ENCODE measurements around the gene PPHLN1. TPM values are rescaled to one million over a fixed set of nuclear protein-coding genes. Genes with fewer than 3 reads are reported as not detected.
"Not testable (repeated sequence)": the region's sequence is repeated elsewhere in the genome, so short reads cannot be mapped to it uniquely, and the experiment has no call there.

PPHLN1 gene
- total RNA-seq, 1 experiment from 2014 or later, result 87.6 TPM

DNA sequence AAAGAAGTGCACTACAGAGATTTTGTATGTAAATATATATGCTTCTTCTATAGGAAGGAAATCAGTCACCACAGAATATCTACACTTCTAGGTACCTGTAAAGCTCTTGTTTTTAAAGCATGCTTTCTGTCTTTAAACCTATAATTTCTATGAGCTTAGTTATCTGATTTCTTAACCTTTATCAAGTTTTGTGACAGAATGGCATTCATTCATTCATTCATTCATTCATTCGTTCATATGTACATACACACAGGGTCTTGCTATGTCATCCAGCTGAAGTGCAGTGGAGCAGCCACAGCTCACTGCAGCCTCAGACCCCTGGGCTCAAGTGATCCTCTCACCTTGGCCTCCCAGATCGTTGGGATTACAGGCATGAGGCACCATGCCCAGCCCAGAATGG is 16.1 kb downstream of the PPHLN1 start:
- H3K4me3 Mint-ChIP-seq (ENCODE audit: unreplicated experiment), result no peak overlapping the region
- intact Hi-C loops (cut with micrococcal nuclease; ENCODE audit: unreplicated experiment), result no loop called here
- H3K9me3 Mint-ChIP-seq (ENCODE audit: unreplicated experiment), result no peaks in the 10 kb centered on the region
- H3K4me1 ChIP-seq, result no peaks in the 10 kb centered on the region
- POLR2A ChIA-PET, result no interaction called here
- H3K27me3 ChIP-seq (replicated peaks; ENCODE audit: control insufficient read depth, insufficient read depth, low read length), result no peaks in the 10 kb centered on the region
- TF ChIP-seq CTCF (IDR thresholded peaks at IDR 0.05; ENCODE audit: insufficient read depth in 1 of 2, low read depth in 1 of 2, low read length in 1 of 2, severe bottlenecking in 1 of 2, unreplicated experiment in 1 of 2), result no peak
- no TSS peak for BruUV-seq (replicated peaks)
- no peaks in the 10 kb centered on the region for H3K9me3 ChIP-seq
- H3K27ac Mint-ChIP-seq (ENCODE audit: unreplicated experiment), result no peak overlapping the region
- DNase-seq, result no peak
- no peak overlapping the region for H3K4me3 ChIP-seq (ENCODE audit: low read depth, low read length)
- no peaks in the 10 kb centered on the region for H3K36me3 Mint-ChIP-seq (ENCODE audit: insufficient read depth, unreplicated experiment)
- H3K4me1 Mint-ChIP-seq (ENCODE audit: low read depth, unreplicated experiment), result no peaks in the 10 kb centered on the region
- H3K27me3 Mint-ChIP-seq (ENCODE audit: insufficient read depth, unreplicated experiment), result no peaks in the 10 kb centered on the region
- CTCF ChIA-PET, result no interaction called here
- no peaks in the 10 kb centered on the region; the same call in 1 of the 2 replicates for H3K36me3 ChIP-seq (ENCODE audit: control insufficient read depth, insufficient read depth, low read length)

GRCh38 chr12:42343721-42344120 is 17.8 kb downstream of the PPHLN1 start:
- intact Hi-C loops (cut with micrococcal nuclease; ENCODE audit: unreplicated experiment), result no loop called here
- Mint-ChIP-seq H3K4me3 (ENCODE audit: unreplicated experiment) (no peak overlapping the region), H3K27me3 (ENCODE audit: insufficient read depth, unreplicated experiment) (no peaks in the 10 kb centered on the region), H3K9me3 (ENCODE audit: unreplicated experiment) (no peaks in the 10 kb centered on the region), H3K27ac (ENCODE audit: unreplicated experiment) (no peak overlapping the region), H3K4me1 (ENCODE audit: low read depth, unreplicated experiment) (no peaks in the 10 kb centered on the region), H3K36me3 (ENCODE audit: insufficient read depth, unreplicated experiment) (no peaks in the 10 kb centered on the region)
- no peaks in the 10 kb centered on the region for H3K27me3 ChIP-seq (replicated peaks; ENCODE audit: control insufficient read depth, insufficient read depth, low read length)
- H3K4me3 ChIP-seq (ENCODE audit: low read depth, low read length), result no peak overlapping the region
- no peak for DNase-seq
- peaks cover 5% of the 10 kb centered on the region; the same call in 1 of the 2 replicates for H3K4me1 ChIP-seq
- no peak for TF ChIP-seq CTCF (IDR thresholded peaks at IDR 0.05; ENCODE audit: insufficient read depth in 1 of 2, low read depth in 1 of 2, low read length in 1 of 2, severe bottlenecking in 1 of 2, unreplicated experiment in 1 of 2)
- H3K9me3 ChIP-seq, result no peaks in the 10 kb centered on the region
- ChIA-PET POLR2A (no interaction called here), CTCF (no interaction called here)
- no peaks in the 10 kb centered on the region; the same call in 1 of the 2 replicates for H3K36me3 ChIP-seq (ENCODE audit: control insufficient read depth, insufficient read depth, low read length)
- BruUV-seq (replicated peaks), result no TSS peak

DNA sequence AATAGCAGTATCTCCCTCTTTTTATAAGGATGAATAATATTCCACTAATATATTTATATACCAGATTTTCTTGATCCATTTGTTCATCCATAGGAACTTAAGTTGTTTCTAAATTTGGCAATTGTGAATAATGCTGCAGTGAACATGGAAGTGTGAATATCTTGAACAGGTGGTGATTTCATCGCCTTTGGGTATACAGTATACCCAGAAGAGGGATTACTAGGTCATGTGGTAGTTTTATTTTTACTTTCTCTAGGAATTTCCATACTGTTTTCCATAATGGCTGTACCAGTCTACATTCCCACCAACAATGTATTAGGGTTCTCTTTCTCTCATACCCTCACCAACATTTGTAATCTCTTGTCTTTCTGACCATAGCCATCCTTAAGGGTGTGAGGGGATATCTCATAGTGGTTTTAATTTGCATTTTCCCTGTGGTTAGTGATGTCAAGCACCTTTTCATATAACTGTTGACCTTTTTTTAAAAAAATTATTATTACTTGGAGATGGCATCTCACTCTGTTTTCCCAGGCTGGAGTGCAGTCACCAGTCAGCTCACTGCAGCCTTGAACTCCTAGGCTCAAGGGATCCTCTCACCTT is 20.5 kb downstream of the PPHLN1 start:
- H3K4me3 Mint-ChIP-seq (ENCODE audit: unreplicated experiment), result no peak overlapping the region
- no peaks in the 10 kb centered on the region for H3K9me3 Mint-ChIP-seq (ENCODE audit: unreplicated experiment)
- H3K4me3 ChIP-seq (ENCODE audit: low read depth, low read length), result no peak overlapping the region
- H3K36me3 Mint-ChIP-seq (ENCODE audit: insufficient read depth, unreplicated experiment), result peaks cover 10% of the 10 kb centered on the region
- ChIA-PET POLR2A (interaction anchor here (0.6 kb wide), 1 partner anchor 19 kb away, joined by 3 read pairs; no protein-coding TSS in a partner anchor), CTCF (interaction anchor here (0.5 kb wide), 1 partner anchor 25 kb away, joined by 7 read pairs; no protein-coding TSS in a partner anchor)
- no peak for DNase-seq
- no TSS peak for BruUV-seq (replicated peaks)
- no peak for TF ChIP-seq CTCF (IDR thresholded peaks at IDR 0.05; ENCODE audit: insufficient read depth in 1 of 2, low read depth in 1 of 2, low read length in 1 of 2, severe bottlenecking in 1 of 2, unreplicated experiment in 1 of 2)
- no peak overlapping the region for H3K27ac Mint-ChIP-seq (ENCODE audit: unreplicated experiment)
- H3K27me3 Mint-ChIP-seq (ENCODE audit: insufficient read depth, unreplicated experiment), result no peaks in the 10 kb centered on the region
- no peaks in the 10 kb centered on the region; the same call in 1 of the 2 replicates for H3K36me3 ChIP-seq (ENCODE audit: control insufficient read depth, insufficient read depth, low read length)
- H3K4me1 ChIP-seq, result peaks cover 10% of the 10 kb centered on the region
- H3K9me3 ChIP-seq, result no peaks in the 10 kb centered on the region
- no peaks in the 10 kb centered on the region for H3K27me3 ChIP-seq (replicated peaks; ENCODE audit: control insufficient read depth, insufficient read depth, low read length)
- intact Hi-C loops (cut with micrococcal nuclease; ENCODE audit: unreplicated experiment), result no loop called here
- H3K4me1 Mint-ChIP-seq (ENCODE audit: low read depth, unreplicated experiment), result no peaks in the 10 kb centered on the region

GRCh38 chr12:42349119-42350020 is 23.4 kb downstream of the PPHLN1 start:
- POLR2A ChIA-PET; H3K4me3 Mint-ChIP-seq (ENCODE audit: unreplicated experiment); H3K27me3 ChIP-seq (replicated peaks; ENCODE audit: control insufficient read depth, insufficient read depth, low read length); DNase-seq; H3K36me3 Mint-ChIP-seq (ENCODE audit: insufficient read depth, unreplicated experiment); H3K9me3 ChIP-seq; H3K9me3 Mint-ChIP-seq (ENCODE audit: unreplicated experiment); H3K4me3 ChIP-seq (ENCODE audit: low read depth, low read length); H3K4me1 ChIP-seq; H3K36me3 ChIP-seq (ENCODE audit: control insufficient read depth, insufficient read depth, low read length); BruUV-seq (replicated peaks); intact Hi-C loops (cut with micrococcal nuclease; ENCODE audit: unreplicated experiment); H3K27me3 Mint-ChIP-seq (ENCODE audit: insufficient read depth, unreplicated experiment); H3K27ac Mint-ChIP-seq (ENCODE audit: unreplicated experiment); H3K4me1 Mint-ChIP-seq (ENCODE audit: low read depth, unreplicated experiment): not testable (repeated sequence)
- CTCF ChIA-PET, result interaction anchor here (1.5 kb wide), 1 partner anchor 22 kb away, joined by 5 read pairs; no protein-coding TSS in a partner anchor
